GM12878 (cell line): ENCODE measurements around the gene CKB. TPM values are rescaled to one million over a fixed set of nuclear protein-coding genes. Genes with fewer than 3 reads are reported as not detected.

Source experiments
- ATAC-seq: fragments of 200-7000 bp; cut with Tn5 transposase; 3 replicates; pipeline ENCODE4 v1.9.1; 2020; ENCODE audit warnings: mild to moderate bottlenecking, moderate library complexity
- BruUV-seq: library from RNA; stranded (reverse); fragments of 400-500 nt; replicated peaks from 2 replicates; lab custom pipeline; 2021; lab: Mats Ljungman, UMichigan
- CTCF ChIA-PET: fragments of 300-600 bp; sonication (Branson Sonifier 250); formaldehyde crosslinking; extraction: SDS; loops from one replicate; lab custom pipeline; 2021; ENCODE audit warnings: inconsistent platforms; lab: Yijun Ruan, JAX
- POLR2A ChIA-PET: fragments of 350-600 bp; formaldehyde crosslinking; extraction: SDS; loops from one replicate; lab custom pipeline; 2021; ENCODE audit warnings: inconsistent platforms; lab: Charles Lee
- RAD21 ChIA-PET: fragments of 300-600 bp; sonication (Branson Sonifier 250); formaldehyde crosslinking; loops from one replicate; lab custom pipeline; 2023; ENCODE audit warnings: antibody characterized with exemption; ENCODE audit not compliant: unreplicated experiment; lab: Charles Lee
- SMC1A ChIA-PET: fragments of 300-600 bp; sonication (Branson Sonifier 250); formaldehyde crosslinking; loops from one replicate; lab custom pipeline; 2023; ENCODE audit not compliant: unreplicated experiment, uncharacterized antibody; lab: Charles Lee
- DNase-seq: peaks from one replicate; pipeline ENCODE4 v3.0.0-alpha.2; 2011; ENCODE audit warnings: low read depth, low spot score
- FAIRE-seq: peaks from 3 replicates; lab custom pipeline; 2011; peaks lifted over from hg19 to GRCh38; lab: Jason Lieb, UNC
- H2AFZ ChIP-seq: 2 replicates; pipeline ENCODE4 v1.6.0; 2011; ENCODE audit warnings: low read depth, low read length, control low read depth; ENCODE audit not compliant: control insufficient read depth
- H3K27ac ChIP-seq: 2 replicates; pipeline ENCODE4 v1.5.1; 2011; ENCODE audit warnings: control low read depth; ENCODE audit not compliant: control insufficient read depth, insufficient read depth
- H3K27me3 ChIP-seq, 2 experiments: replicated peaks in 1 of 2; 2 replicates each; pipeline versions ENCODE4 v1.6.0 to v1.6.1; 2011; ENCODE audit warnings: low read length in 1 of 2; ENCODE audit not compliant: control insufficient read depth in 2 of 2, insufficient read depth in 2 of 2
- H3K36me3 ChIP-seq, 2 experiments: 2 replicates each; pipeline ENCODE4 v1.5.1; 2011; ENCODE audit warnings: low read length in 1 of 2; ENCODE audit not compliant: control insufficient read depth in 2 of 2, insufficient read depth in 2 of 2
- H3K4me1 ChIP-seq: 2 replicates; pipeline ENCODE4 v1.6.1; 2011; ENCODE audit warnings: mild to moderate bottlenecking, low read length, moderate library complexity, mixed read lengths; ENCODE audit not compliant: control insufficient read depth, insufficient read depth
- H3K4me2 ChIP-seq: 2 replicates; pipeline ENCODE4 v1.6.0; 2011; ENCODE audit warnings: control low read depth; ENCODE audit not compliant: control insufficient read depth, insufficient read depth
- H3K4me3 ChIP-seq: fragments of 200-600 bp; sonication (generic); 2 replicates; pipeline ENCODE4 v1.5.1; 2016
- H3K79me2 ChIP-seq: 2 replicates; pipeline ENCODE4 v1.6.0; 2011; ENCODE audit warnings: low read length; ENCODE audit not compliant: control insufficient read depth, insufficient read depth
- H3K9ac ChIP-seq: 2 replicates; pipeline ENCODE4 v1.8.0; 2011; ENCODE audit warnings: low read length, control low read depth, mixed read lengths; ENCODE audit not compliant: control insufficient read depth, insufficient read depth
- H3K9me3 ChIP-seq: replicated peaks from 3 replicates; pipeline ENCODE4 v1.5.1; 2011; ENCODE audit warnings: mild to moderate bottlenecking, low read length; ENCODE audit not compliant: control insufficient read depth, insufficient read depth
- H4K20me1 ChIP-seq: 2 replicates; pipeline ENCODE4 v1.6.0; 2011; ENCODE audit not compliant: control insufficient read depth, insufficient read depth
- BCL3 ChIP-seq: IDR thresholded peaks from 2 replicates; pipeline ENCODE4 v1.6.1; 2011; ENCODE audit warnings: borderline replicate concordance, low read depth, mild to moderate bottlenecking, moderate library complexity, low read length; ENCODE audit not compliant: insufficient read depth, poor library complexity, severe bottlenecking
- CUX1 ChIP-seq: IDR thresholded peaks from 2 replicates; pipeline ENCODE4 v1.6.1; 2012; ENCODE audit warnings: improper control_type of control experiment, low read depth, low read length; ENCODE audit not compliant: insufficient replicate concordance
- EZH2 ChIP-seq: IDR thresholded peaks from 2 replicates; pipeline ENCODE4 v1.6.1; 2012; ENCODE audit warnings: low read depth, mild to moderate bottlenecking, control low read depth, inconsistent platforms, low read length, borderline replicate concordance; ENCODE audit not compliant: control insufficient read depth
- HDAC6 ChIP-seq: fragments of 200-600 bp; sonication (generic); IDR thresholded peaks from one replicate; pipeline ENCODE4 v1.8.0; 2017; ENCODE audit warnings: antibody characterized with exemption; ENCODE audit not compliant: unreplicated experiment
- LARP7 ChIP-seq: fragments of 450-650 bp; IDR thresholded peaks from 2 replicates; pipeline ENCODE4 v1.6.1; 2017; ENCODE audit warnings: mild to moderate bottlenecking
- PBX3 ChIP-seq: IDR thresholded peaks from 2 replicates; pipeline ENCODE4 v1.6.1; 2011; ENCODE audit warnings: mild to moderate bottlenecking, low read depth, low read length, moderate library complexity; ENCODE audit not compliant: insufficient replicate concordance
- RB1 ChIP-seq: fragments of 450-650 bp; formaldehyde crosslinking; IDR thresholded peaks from 2 replicates; pipeline ENCODE4 v1.6.1; 2017; ENCODE audit warnings: mild to moderate bottlenecking, borderline replicate concordance
- RBBP5 ChIP-seq: fragments of 200-600 bp; sonication (generic); conservative IDR thresholded peaks from 2 replicates; pipeline ENCODE4 v1.6.1; 2016
- SMC3 ChIP-seq: IDR thresholded peaks from 2 replicates; pipeline ENCODE4 v1.6.1; 2011; ENCODE audit warnings: low read length, improper control_type of control experiment, borderline replicate concordance
- SP1 ChIP-seq: IDR thresholded peaks from one replicate; pipeline ENCODE4 v1.6.1; 2011; ENCODE audit warnings: low read depth, low read length
- ZNF217 ChIP-seq: fragments of 450-650 bp; IDR thresholded peaks from 2 replicates; pipeline ENCODE4 v1.6.1; 2017; ENCODE audit warnings: antibody characterized with exemption, mild to moderate bottlenecking
- ZNF274 ChIP-seq: IDR thresholded peaks from one replicate; pipeline ENCODE4 v1.8.0; 2011; ENCODE audit not compliant: insufficient read length, insufficient read depth
- ZNF384 ChIP-seq: IDR thresholded peaks from 2 replicates; pipeline ENCODE4 v1.6.1; 2012; ENCODE audit warnings: low read depth, mild to moderate bottlenecking, low read length, improper control_type of control experiment, borderline replicate concordance
- WGBS: methylation state at CpG from one replicate; pipeline ENCODE4 v1.1.6; 2016; ENCODE audit warnings: low lambda C conversion rate; ENCODE audit not compliant: insufficient replicate concordance, insufficient coverage; ENCODE audit errors: missing lambda C conversion rate; 5-methylcytosine and 5-hydroxymethylcytosine counted together
- in situ Hi-C: fragments of 300-500 bp; cut with MboI; formaldehyde crosslinking; loops from 9 replicates; pipeline ENCODE4 v1.14.3; 2018; ENCODE audit warnings: mixed read lengths
- intact Hi-C: fragments of 100-400 bp; cut with micrococcal nuclease; formaldehyde crosslinking; loops from one replicate; pipeline ENCODE4 v1.14.2; 2022; ENCODE audit not compliant: unreplicated experiment
- polyA plus RNA-seq, 11 experiments: library from polyadenylated mRNA; depleted of rRNA in 4 of 11; unstranded in 6 of 11; stranded (reverse) in 5 of 11; fragments of >200 nt; fragmentation: Nextera tagmentation in 4 of 11; fragmentation: Illumina TruSeq in 1 of 11; extraction: Ambion mirVana in 4 of 11; extraction: Trizol in 1 of 11; gene quantifications; 1 replicate in 1 of 11; 2 replicates in 10 of 11; pipeline versions ENCODE4 v1.2.1 to v1.2.3, GENCODE V29; 2011 to 2016; ENCODE audit warnings: inconsistent platforms in 2 of 11, missing spikeins in 2 of 11, low read depth in 1 of 11
- total RNA-seq, 4 experiments: library from RNA; depleted of rRNA in 3 of 4; stranded (reverse); fragments of >200 nt in 3 of 4; fragmentation: Illumina TruSeq in 1 of 4; extraction: Trizol in 1 of 4; gene quantifications; 2 replicates each; pipeline versions ENCODE4 v1.2.1 to v1.2.3, GENCODE V29; 2013 to 2021

The CKB gene
- total and polyA plus RNA-seq, 10 of the 15 experiments (the other 5 are each of a cell fraction or from before 2014, with no cell fraction given): 0.40 to 6.1 (median 2.3) TPM

GRCh38 chr14:103501041-103501870 is 21.4 kb downstream of the CKB start:
- FAIRE-seq (no peak), DNase-seq (no peak), ATAC-seq (no peak)
- intact Hi-C loops (no loop called here), in situ Hi-C loops (no loop called here)
- no TSS peak for BruUV-seq
- SMC1A ChIA-PET: interaction anchor here (1.0 kb wide), 1 partner anchor 107 kb away, joined by 3 read pairs; no protein-coding TSS in a partner anchor
- no peaks in the 10 kb centered on the region for H3K9me3 ChIP-seq
- RAD21 ChIA-PET: interaction anchor here (1.1 to 1.4 kb wide), 2 partner anchors 44 to 46 kb away, joined by 4 read pairs; no protein-coding TSS in a partner anchor
- WGBS: 90% methylated on average over 11 of the region's 11 CpGs
- H3K4me2 ChIP-seq: no peak overlapping the region
- no peaks in the 10 kb centered on the region for H3K27me3 ChIP-seq
- no peaks in the 10 kb centered on the region for H3K4me1 ChIP-seq
- H3K79me2 ChIP-seq: no peaks in the 10 kb centered on the region
- H4K20me1 ChIP-seq: no peaks in the 10 kb centered on the region
- H3K4me3 ChIP-seq: no peak overlapping the region
- no peak overlapping the region for H3K27ac ChIP-seq
- H3K36me3 ChIP-seq: peaks cover 23 to 27% of the 10 kb centered on the region in 2 experiments
- H3K9ac ChIP-seq: no peak overlapping the region
- POLR2A ChIA-PET: interaction anchor here (0.7 kb wide), 1 partner anchor 103 kb away, joined by 5 read pairs; no protein-coding TSS in a partner anchor
- no peak overlapping the region for H2AFZ ChIP-seq
- CTCF ChIA-PET: interaction anchor here (0.6 to 1.3 kb wide), 3 partner anchors 45 to 460 kb away, joined by 3 to 4 read pairs (median 4); no protein-coding TSS in a partner anchor
- no peak for TF ChIP-seq SP1
- TF ChIP-seq RBBP5: no peak
- TF ChIP-seq LARP7: no peak
- TF ChIP-seq ZNF384: no peak
- TF ChIP-seq HDAC6: no peak
- TF ChIP-seq EZH2: no peak
- no peak for TF ChIP-seq RB1
- TF ChIP-seq PBX3: no peak
- TF ChIP-seq SMC3: no peak
- no peak for TF ChIP-seq CUX1
- no peak for TF ChIP-seq BCL3
- no peak for TF ChIP-seq ZNF274
- no peak for TF ChIP-seq ZNF217
